ENCODE data around the gene ATP6V1G1.
A peak's percentile ranks its signal among the peaks of the same experiment; 100 is the strongest.

DNA sequence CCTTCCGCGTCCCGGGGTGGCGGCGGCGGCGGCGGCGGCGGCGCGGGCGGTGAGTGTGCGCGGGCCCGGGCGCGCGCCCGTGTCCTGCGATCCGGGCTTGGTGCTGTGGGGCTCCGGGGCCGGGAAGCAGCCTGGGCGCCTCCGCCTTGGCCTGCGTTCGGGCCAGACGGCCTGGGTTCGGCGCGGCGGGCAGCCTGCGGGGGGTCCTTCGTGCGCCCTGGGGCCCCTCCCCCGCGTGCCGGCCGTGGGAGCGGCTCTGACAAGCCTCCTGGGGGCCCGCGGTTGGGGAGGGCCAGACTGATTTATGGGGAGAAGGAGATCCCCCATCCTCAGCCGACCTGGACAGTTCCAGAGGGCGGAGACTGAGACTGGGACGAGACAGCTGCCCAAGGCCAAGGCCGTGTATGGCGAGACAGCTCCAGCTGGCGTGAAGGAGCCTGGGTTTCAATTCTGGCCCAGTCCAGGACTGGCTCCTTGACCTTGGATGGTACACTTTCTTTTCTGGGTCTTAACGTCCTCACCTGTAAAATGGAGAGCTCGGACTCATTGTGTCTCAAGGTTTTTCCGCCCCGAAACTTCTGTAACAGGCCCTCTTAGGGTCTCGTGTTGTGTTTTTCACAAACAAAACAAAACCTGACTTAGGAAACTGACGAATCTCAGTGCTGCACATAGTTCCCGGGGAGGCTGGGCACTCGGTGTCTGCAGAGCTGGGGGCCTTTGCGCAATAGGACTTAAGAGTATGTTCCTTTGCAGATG, 24.1 kb downstream of the ATP6V1G1 start:
- TF ChIP-seq, protein P1, sequence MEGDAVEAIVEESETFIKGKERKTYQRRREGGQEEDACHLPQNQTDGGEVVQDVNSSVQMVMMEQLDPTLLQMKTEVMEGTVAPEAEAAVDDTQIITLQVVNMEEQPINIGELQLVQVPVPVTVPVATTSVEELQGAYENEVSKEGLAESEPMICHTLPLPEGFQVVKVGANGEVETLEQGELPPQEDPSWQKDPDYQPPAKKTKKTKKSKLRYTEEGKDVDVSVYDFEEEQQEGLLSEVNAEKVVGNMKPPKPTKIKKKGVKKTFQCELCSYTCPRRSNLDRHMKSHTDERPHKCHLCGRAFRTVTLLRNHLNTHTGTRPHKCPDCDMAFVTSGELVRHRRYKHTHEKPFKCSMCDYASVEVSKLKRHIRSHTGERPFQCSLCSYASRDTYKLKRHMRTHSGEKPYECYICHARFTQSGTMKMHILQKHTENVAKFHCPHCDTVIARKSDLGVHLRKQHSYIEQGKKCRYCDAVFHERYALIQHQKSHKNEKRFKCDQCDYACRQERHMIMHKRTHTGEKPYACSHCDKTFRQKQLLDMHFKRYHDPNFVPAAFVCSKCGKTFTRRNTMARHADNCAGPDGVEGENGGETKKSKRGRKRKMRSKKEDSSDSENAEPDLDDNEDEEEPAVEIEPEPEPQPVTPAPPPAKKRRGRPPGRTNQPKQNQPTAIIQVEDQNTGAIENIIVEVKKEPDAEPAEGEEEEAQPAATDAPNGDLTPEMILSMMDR (conservative IDR thresholded peaks at IDR 0.05): no peak; the same call in 1 of the 2 replicates
- TF ChIP-seq ZFX (IDR thresholded peaks at IDR 0.05): peak; percentile 94
